ENCODE data around the gene NCOA3. TPM values are rescaled to one million over a fixed set of nuclear protein-coding genes. Genes with fewer than 3 reads are reported as not detected.

NCOA3 gene
- total RNA-seq, 1 experiment from 2014 or later = 68.6 TPM

GRCh38 chr20:47480705-47481104 lies 21.0 kb upstream of the NCOA3 start:
- no peak for TF ChIP-seq CTCF (IDR thresholded peaks at IDR 0.05; ENCODE audit: unreplicated experiment)
- BruUV-seq (replicated peaks) = no TSS peak
- Mint-ChIP-seq H3K27me3 (ENCODE audit: insufficient read depth, unreplicated experiment) (no peaks in the 10 kb centered on the region), H3K4me1 (ENCODE audit: insufficient read depth, unreplicated experiment) (peaks cover 10% of the 10 kb centered on the region), H3K4me3 (ENCODE audit: unreplicated experiment) (no peak overlapping the region), H3K9me3 (ENCODE audit: unreplicated experiment) (no peaks in the 10 kb centered on the region), H3K36me3 (ENCODE audit: insufficient read depth, unreplicated experiment) (no peaks in the 10 kb centered on the region), H3K27ac (ENCODE audit: low read depth, unreplicated experiment) (no peak overlapping the region)
- CTCF ChIA-PET = interaction anchor here (0.6 to 1.6 kb wide), 2 partner anchors 9 to 140 kb away, joined by 3 to 5 read pairs; no protein-coding TSS in a partner anchor
- POLR2A ChIA-PET = interaction anchor here (0.6 to 2.2 kb wide), 6 partner anchors 11 to 464 kb away, joined by 3 to 10 read pairs (median 4); no protein-coding TSS in a partner anchor
- intact Hi-C loops (cut with micrococcal nuclease) = no loop called here
- no peak for DNase-seq (ENCODE audit: unreplicated experiment)

- H3K36me3 Mint-ChIP-seq (ENCODE audit: insufficient read depth, unreplicated experiment) = no peaks in the 10 kb centered on the region
- CTCF ChIA-PET = interaction anchor here (0.6 kb wide), 1 partner anchor 26 kb away, joined by 4 read pairs; no protein-coding TSS in a partner anchor
- H3K4me1 Mint-ChIP-seq (ENCODE audit: insufficient read depth, unreplicated experiment) = peaks cover 10% of the 10 kb centered on the region
- H3K27ac Mint-ChIP-seq (ENCODE audit: low read depth, unreplicated experiment) = no peak overlapping the region
- intact Hi-C loops (cut with micrococcal nuclease) = no loop called here
- POLR2A ChIA-PET = interaction anchor here (0.6 to 4.0 kb wide), 7 partner anchors 9 to 43 kb away, joined by 3 to 21 read pairs (median 5); partner anchors contain the start of gene NCOA3
- no peak overlapping the region for H3K4me3 Mint-ChIP-seq (ENCODE audit: unreplicated experiment)
- BruUV-seq (replicated peaks) = no TSS peak
- DNase-seq (ENCODE audit: unreplicated experiment) = no peak
- H3K27me3 Mint-ChIP-seq (ENCODE audit: insufficient read depth, unreplicated experiment) = no peaks in the 10 kb centered on the region
- H3K9me3 Mint-ChIP-seq (ENCODE audit: unreplicated experiment) = no peaks in the 10 kb centered on the region
- no peak for TF ChIP-seq CTCF (IDR thresholded peaks at IDR 0.05; ENCODE audit: unreplicated experiment)
These were observed 20.1 kb upstream of the NCOA3 start for GRCh38 chr20:47481330-47482216.

GRCh38 chr20:47482705-47483104 lies 19.0 kb upstream of the NCOA3 start:
- H3K4me3 Mint-ChIP-seq (ENCODE audit: unreplicated experiment) = no peak overlapping the region
- POLR2A ChIA-PET = interaction anchor here (0.7 to 4.0 kb wide), 5 partner anchors 9 to 209 kb away, joined by 3 to 21 read pairs (median 5); partner anchors contain the start of gene NCOA3
- H3K27ac Mint-ChIP-seq (ENCODE audit: low read depth, unreplicated experiment) = no peak overlapping the region
- H3K4me1 Mint-ChIP-seq (ENCODE audit: insufficient read depth, unreplicated experiment) = peaks cover 19% of the 10 kb centered on the region
- BruUV-seq (replicated peaks) = no TSS peak
- CTCF ChIA-PET = no interaction called here
- TF ChIP-seq CTCF (IDR thresholded peaks at IDR 0.05; ENCODE audit: unreplicated experiment) = no peak
- H3K9me3 Mint-ChIP-seq (ENCODE audit: unreplicated experiment) = no peaks in the 10 kb centered on the region
- H3K36me3 Mint-ChIP-seq (ENCODE audit: insufficient read depth, unreplicated experiment) = no peaks in the 10 kb centered on the region
- intact Hi-C loops (cut with micrococcal nuclease) = no loop called here
- DNase-seq (ENCODE audit: unreplicated experiment) = no peak
- no peaks in the 10 kb centered on the region for H3K27me3 Mint-ChIP-seq (ENCODE audit: insufficient read depth, unreplicated experiment)

GRCh38 chr20:47484303-47484702 lies 17.4 kb upstream of the NCOA3 start:
- ChIA-PET POLR2A (interaction anchor here (0.9 to 4.0 kb wide), 2 partner anchors 9 to 202 kb away, joined by 3 to 21 read pairs; no protein-coding TSS in a partner anchor), CTCF (interaction anchor here (0.7 to 0.9 kb wide), 2 partner anchors 9 to 1406 kb away, joined by 3 to 4 read pairs; no protein-coding TSS in a partner anchor)

More at GRCh38 chr20:47484303-47484702, 17.4 kb upstream of the NCOA3 start:
- TF ChIP-seq CTCF (IDR thresholded peaks at IDR 0.05; ENCODE audit: unreplicated experiment) = no peak
- H3K4me3 Mint-ChIP-seq (ENCODE audit: unreplicated experiment) = no peak overlapping the region
- H3K4me1 Mint-ChIP-seq (ENCODE audit: insufficient read depth, unreplicated experiment) = peaks cover 19% of the 10 kb centered on the region
- no peak for DNase-seq (ENCODE audit: unreplicated experiment)
- no peaks in the 10 kb centered on the region for H3K36me3 Mint-ChIP-seq (ENCODE audit: insufficient read depth, unreplicated experiment)
- intact Hi-C loops (cut with micrococcal nuclease) = no loop called here
- no peak overlapping the region for H3K27ac Mint-ChIP-seq (ENCODE audit: low read depth, unreplicated experiment)
- H3K9me3 Mint-ChIP-seq (ENCODE audit: unreplicated experiment) = no peaks in the 10 kb centered on the region
- H3K27me3 Mint-ChIP-seq (ENCODE audit: insufficient read depth, unreplicated experiment) = no peaks in the 10 kb centered on the region
- BruUV-seq (replicated peaks) = no TSS peak

Data from MCF 10A (cell line).